Lower leg skin (tissue), 3 donors: ENCODE results near the gene OLIG3.

ENCODE experiments used
- CTCF ChIP-seq, 3 donors: fragments of 450-650 bp; IDR thresholded peaks; one replicate each; pipeline ENCODE4 v1.5.1; 2016; ENCODE audit warnings: antibody characterized with exemption in 3 of 3, mild to moderate bottlenecking in 3 of 3, moderate library complexity in 2 of 3
- POLR2A ChIP-seq, 2 donors: fragments of 450-650 bp; IDR thresholded peaks; one replicate each; pipeline ENCODE4 v1.6.1; 2016 to 2017; ENCODE audit warnings: antibody characterized with exemption in 2 of 2, mild to moderate bottlenecking in 1 of 2, moderate library complexity in 1 of 2

GRCh38 chr6:137465378-137466009, 28.7 kb downstream of the OLIG3 start:
- TF ChIP-seq POLR2A (IDR thresholded peaks at IDR 0.05) (no peak), CTCF (IDR thresholded peaks at IDR 0.05) (no peak)
